ENCODE measurements around the gene AXIN1. TPM values are rescaled to one million over a fixed set of nuclear protein-coding genes. Genes with fewer than 3 reads are reported as not detected.

AXIN1 gene
- total and polyA plus RNA-seq, 9 of the 15 experiments (the other 6 are each of a cell fraction or from before 2014, with no cell fraction given), result 0.42 to 58.0 (median 25.9) TPM

DNA sequence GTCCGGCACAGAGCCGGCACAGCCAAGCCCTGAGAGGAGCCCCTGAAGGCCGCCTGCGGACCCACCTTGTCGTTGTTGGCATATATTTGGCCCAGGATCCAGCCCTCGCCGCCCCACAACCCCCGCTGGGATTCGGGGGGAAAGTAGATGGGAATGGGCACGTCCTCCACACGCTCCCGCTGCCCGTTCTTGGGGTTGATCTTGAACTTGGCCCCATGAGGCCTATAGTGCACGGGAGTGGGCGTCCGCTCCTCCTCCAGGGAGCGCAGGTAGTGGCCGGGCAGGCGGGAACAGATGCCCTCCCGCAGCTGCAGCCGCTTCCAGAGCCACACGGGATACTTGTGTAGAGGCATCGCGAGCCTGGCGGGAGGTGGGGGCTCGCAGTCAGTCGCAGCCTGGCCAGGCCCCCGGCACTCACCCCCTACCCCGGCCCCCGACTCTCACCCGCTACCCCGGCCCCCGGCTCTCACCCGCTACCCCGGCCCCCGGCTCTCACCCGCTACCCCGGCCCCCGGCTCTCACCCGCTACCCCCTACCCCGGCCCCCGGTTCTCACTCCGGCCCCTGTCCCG is 17.4 kb upstream of the AXIN1 start (continued):
- TF ChIP-seq SMAD4 (CRISPR knock-in tag; conservative IDR thresholded peaks at IDR 0.05) (0 out of 2 replicates have a peak, but pooled peaks have one; percentile 18), BMI1 (IDR thresholded peaks at IDR 0.05; ENCODE audit: low read length) (no peak), RBBP5 (IDR thresholded peaks at IDR 0.05; ENCODE audit: borderline replicate concordance, insufficient read depth, low read length, poor library complexity, severe bottlenecking) (peak; percentile 77), ARID1B (IDR thresholded peaks at IDR 0.05) (no peak), RBFOX2 (IDR thresholded peaks at IDR 0.05; ENCODE audit: low read depth, low read length) (0 out of 2 replicates have a peak, but pooled peaks have one; percentile 3), HMGN3 (IDR thresholded peaks at IDR 0.05; ENCODE audit: borderline replicate concordance, extremely low read depth, insufficient read length, low read depth, low read length) (peak; percentile 17)
- TF ChIP-seq, protein P1, sequence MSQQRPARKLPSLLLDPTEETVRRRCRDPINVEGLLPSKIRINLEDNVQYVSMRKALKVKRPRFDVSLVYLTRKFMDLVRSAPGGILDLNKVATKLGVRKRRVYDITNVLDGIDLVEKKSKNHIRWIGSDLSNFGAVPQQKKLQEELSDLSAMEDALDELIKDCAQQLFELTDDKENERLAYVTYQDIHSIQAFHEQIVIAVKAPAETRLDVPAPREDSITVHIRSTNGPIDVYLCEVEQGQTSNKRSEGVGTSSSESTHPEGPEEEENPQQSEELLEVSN (IDR thresholded peaks at IDR 0.05; ENCODE audit: borderline replicate concordance in 1 of 2, extremely low read depth in 1 of 2, insufficient read depth in 1 of 2, insufficient read length in 1 of 2, low read depth in 1 of 2, low read length in 1 of 2, poor library complexity in 1 of 2, severe bottlenecking in 1 of 2), result peak in 1 of 2 experiments; percentile 48
- TF ChIP-seq, protein P2, sequence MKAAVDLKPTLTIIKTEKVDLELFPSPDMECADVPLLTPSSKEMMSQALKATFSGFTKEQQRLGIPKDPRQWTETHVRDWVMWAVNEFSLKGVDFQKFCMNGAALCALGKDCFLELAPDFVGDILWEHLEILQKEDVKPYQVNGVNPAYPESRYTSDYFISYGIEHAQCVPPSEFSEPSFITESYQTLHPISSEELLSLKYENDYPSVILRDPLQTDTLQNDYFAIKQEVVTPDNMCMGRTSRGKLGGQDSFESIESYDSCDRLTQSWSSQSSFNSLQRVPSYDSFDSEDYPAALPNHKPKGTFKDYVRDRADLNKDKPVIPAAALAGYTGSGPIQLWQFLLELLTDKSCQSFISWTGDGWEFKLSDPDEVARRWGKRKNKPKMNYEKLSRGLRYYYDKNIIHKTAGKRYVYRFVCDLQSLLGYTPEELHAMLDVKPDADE (conservative IDR thresholded peaks at IDR 0.05; ENCODE audit: control insufficient read depth, low read depth, low read length), result peak; percentile 38; the same call in 1 of the 2 replicates

All from K562 (cell line).